HUDEP-2 (cell line): ENCODE data around the gene TTC23.

Experiments used
- DNase-seq, 76 experiments: peaks; one replicate each; lab custom pipeline; 2025; ENCODE audit not compliant: unreplicated experiment in 76 of 76; lab: John Stamatoyannopoulos, UW

TTC23 gene

GRCh38 chr15:99168601-99169580 lies 80.5 kb downstream of the TTC23 start:
- DNase-seq: no peak

GRCh38 chr15:99167640-99168039 lies 81.7 kb downstream of the TTC23 start:
- DNase-seq: no peak

- DNase-seq: no peak
Measured at GRCh38 chr15:99167201-99167600, 82.2 kb downstream of the TTC23 start.

GRCh38 chr15:99165956-99166689 lies 83.3 kb downstream of the TTC23 start:
- DNase-seq: no peak

- no peak for DNase-seq
Measured at GRCh38 chr15:99165020-99165790, 84.2 kb downstream of the TTC23 start.

GRCh38 chr15:99164119-99164518 lies 85.3 kb downstream of the TTC23 start:
- no peak for DNase-seq

GRCh38 chr15:99163271-99164062 lies 85.9 kb downstream of the TTC23 start:
- DNase-seq: no peak

GRCh38 chr15:99158626-99159412 lies 90.6 kb downstream of the TTC23 start:
- DNase-seq: no peak

GRCh38 chr15:99157456-99157855 lies 91.9 kb downstream of the TTC23 start:
- DNase-seq: no peak

- peak in 3 of 76 experiments; percentile 9 to 16 (median 10) for DNase-seq
Measured at GRCh38 chr15:99155961-99156443, 93.4 kb downstream of the TTC23 start.

GRCh38 chr15:99154271-99154670 lies 95.1 kb downstream of the TTC23 start:
- DNase-seq: peak in 1 of 76 experiments; percentile 5

- no peak for DNase-seq
Measured at GRCh38 chr15:99153026-99153535, 96.3 kb downstream of the TTC23 start.

- DNase-seq: no peak
Measured at GRCh38 chr15:99151156-99151555, 98.2 kb downstream of the TTC23 start.

- DNase-seq: no peak
Measured at GRCh38 chr15:99149366-99149765, 100.0 kb downstream of the TTC23 start.

GRCh38 chr15:99148851-99149276 lies 100.5 kb downstream of the TTC23 start:
- no peak for DNase-seq

GRCh38 chr15:99146661-99147060 lies 102.7 kb downstream of the TTC23 start:
- DNase-seq: no peak

GRCh38 chr15:99145778-99146177 lies 103.6 kb downstream of the TTC23 start:
- no peak for DNase-seq

GRCh38 chr15:99145005-99145404 lies 104.4 kb downstream of the TTC23 start:
- no peak for DNase-seq
